Mesodermal cell (in vitro differentiated cells): ENCODE data around the gene GPD1L.

ENCODE experiments used
- H3K27ac ChIP-seq: 2 replicates; pipeline ENCODE4 v1.7.0; 2013; ENCODE audit warnings: mild to moderate bottlenecking, low read depth, low read length, moderate library complexity; ENCODE audit not compliant: severe bottlenecking
- H3K36me3 ChIP-seq: 2 replicates; pipeline ENCODE4 v1.7.1; 2013; ENCODE audit warnings: mild to moderate bottlenecking, low read length, moderate library complexity; ENCODE audit not compliant: control insufficient read depth, insufficient read depth
- H3K4me1 ChIP-seq: one replicate; pipeline ENCODE4 v1.7.1; 2013; ENCODE audit warnings: mild to moderate bottlenecking, low read length; ENCODE audit not compliant: insufficient read depth, control insufficient read depth, poor library complexity, severe bottlenecking
- H3K4me3 ChIP-seq: 2 replicates; pipeline ENCODE4 v1.7.0; 2013; ENCODE audit warnings: low read length, control low read depth, mild to moderate bottlenecking; ENCODE audit not compliant: insufficient read depth, poor library complexity, severe bottlenecking; ENCODE audit errors: extremely low read depth
- H3K9me3 ChIP-seq: 2 replicates; pipeline ENCODE4 v1.7.1; 2013; ENCODE audit warnings: mild to moderate bottlenecking, low read length, moderate library complexity; ENCODE audit not compliant: control insufficient read depth
- WGBS, 2 experiments: methylation state at CpG; one replicate each; pipeline ENCODE4 v1.1.5; 2013; ENCODE audit warnings: missing lambda C conversion rate in 2 of 2; ENCODE audit not compliant: insufficient coverage in 2 of 2; 5-methylcytosine and 5-hydroxymethylcytosine counted together

Gene GPD1L

GRCh38 chr3:32118215-32118614 lies 11.8 kb downstream of the GPD1L start:
- no peaks in the 10 kb centered on the region for H3K9me3 ChIP-seq
- H3K4me3 ChIP-seq = no peak overlapping the region
- no peaks in the 10 kb centered on the region for H3K4me1 ChIP-seq
- WGBS, 2 experiments = 100% methylated on average over 1 of the region's 2 CpGs; no CpG with 5 or more reads in 1 of the 2 experiments
- H3K36me3 ChIP-seq = no peaks in the 10 kb centered on the region
- no peak overlapping the region for H3K27ac ChIP-seq

GRCh38 chr3:32120471-32120870 lies 14.1 kb downstream of the GPD1L start:
- Histone ChIP-seq H3K27ac (no peak overlapping the region), H3K4me3 (no peak overlapping the region), H3K9me3 (no peaks in the 10 kb centered on the region), H3K36me3 (no peaks in the 10 kb centered on the region), H3K4me1 (no peaks in the 10 kb centered on the region)
- 100% methylated on average over 3 of the region's 4 CpGs; no CpG with 5 or more reads in 1 of the 2 experiments for WGBS, 2 experiments

- no peaks in the 10 kb centered on the region for H3K4me1 ChIP-seq
- no peak overlapping the region for H3K4me3 ChIP-seq
- WGBS, 2 experiments = 80 to 90% methylated on average over 1 of the region's 4 CpGs
- H3K9me3 ChIP-seq = no peaks in the 10 kb centered on the region
- no peaks in the 10 kb centered on the region for H3K36me3 ChIP-seq
- no peak overlapping the region for H3K27ac ChIP-seq
Measured at GRCh38 chr3:32121137-32121536, 14.7 kb downstream of the GPD1L start.

- H3K4me3 ChIP-seq = no peak overlapping the region
- H3K9me3 ChIP-seq = no peaks in the 10 kb centered on the region
- 82 to 84% methylated on average over 4 to 5 of the region's 5 CpGs for WGBS, 2 experiments
- no peaks in the 10 kb centered on the region for H3K36me3 ChIP-seq
- no peaks in the 10 kb centered on the region for H3K4me1 ChIP-seq
- H3K27ac ChIP-seq = no peak overlapping the region
Measured at GRCh38 chr3:32123620-32124019, 17.2 kb downstream of the GPD1L start.

GRCh38 chr3:32125012-32125411 lies 18.6 kb downstream of the GPD1L start:
- no CpG with 5 or more reads among the region's 2 CpGs for WGBS, 2 experiments
- no peak overlapping the region for H3K4me3 ChIP-seq
- no peaks in the 10 kb centered on the region for H3K4me1 ChIP-seq
- H3K36me3 ChIP-seq = no peaks in the 10 kb centered on the region
- no peaks in the 10 kb centered on the region for H3K9me3 ChIP-seq
- no peak overlapping the region for H3K27ac ChIP-seq

- Histone ChIP-seq H3K4me1 (no peaks in the 10 kb centered on the region), H3K27ac (no peak overlapping the region), H3K36me3 (no peaks in the 10 kb centered on the region), H3K9me3 (no peaks in the 10 kb centered on the region), H3K4me3 (no peak overlapping the region)
- WGBS, 2 experiments = 90 to 100% methylated on average over 1 to 2 of the region's 4 CpGs
Measured at GRCh38 chr3:32126305-32127015, 20.0 kb downstream of the GPD1L start.

- Histone ChIP-seq H3K27ac (no peak overlapping the region), H3K4me3 (no peak overlapping the region), H3K4me1 (no peaks in the 10 kb centered on the region), H3K36me3 (no peaks in the 10 kb centered on the region), H3K9me3 (no peaks in the 10 kb centered on the region)
- WGBS, 2 experiments = 90 to 91% methylated on average over 6 to 10 of the region's 10 CpGs
Measured at GRCh38 chr3:32127219-32127826, 20.9 kb downstream of the GPD1L start.

GRCh38 chr3:32128936-32129335 lies 22.5 kb downstream of the GPD1L start:
- Histone ChIP-seq H3K36me3 (no peaks in the 10 kb centered on the region), H3K4me1 (no peaks in the 10 kb centered on the region), H3K9me3 (no peaks in the 10 kb centered on the region), H3K4me3 (no peak overlapping the region), H3K27ac (no peak overlapping the region)
- 88% methylated on average over 1 of the region's 2 CpGs; no CpG with 5 or more reads in 1 of the 2 experiments for WGBS, 2 experiments

GRCh38 chr3:32129832-32130231 lies 23.4 kb downstream of the GPD1L start:
- 90% methylated on average over 2 to 3 of the region's 4 CpGs for WGBS, 2 experiments
- Histone ChIP-seq H3K36me3 (no peaks in the 10 kb centered on the region), H3K4me3 (no peak overlapping the region), H3K27ac (no peak overlapping the region), H3K4me1 (no peaks in the 10 kb centered on the region), H3K9me3 (no peaks in the 10 kb centered on the region)

- Histone ChIP-seq H3K9me3 (no peaks in the 10 kb centered on the region), H3K4me1 (no peaks in the 10 kb centered on the region), H3K27ac (no peak overlapping the region), H3K4me3 (no peak overlapping the region), H3K36me3 (no peaks in the 10 kb centered on the region)
Measured at GRCh38 chr3:32132121-32132520, 25.7 kb downstream of the GPD1L start.

GRCh38 chr3:32132706-32133105 lies 26.3 kb downstream of the GPD1L start:
- Histone ChIP-seq H3K4me1 (no peaks in the 10 kb centered on the region), H3K4me3 (no peak overlapping the region), H3K9me3 (no peaks in the 10 kb centered on the region), H3K36me3 (no peaks in the 10 kb centered on the region), H3K27ac (no peak overlapping the region)
- WGBS, 2 experiments = 75 to 88% methylated on average over 1 to 2 of the region's 2 CpGs
